ENCODE results near the gene BIRC3.

DNA sequence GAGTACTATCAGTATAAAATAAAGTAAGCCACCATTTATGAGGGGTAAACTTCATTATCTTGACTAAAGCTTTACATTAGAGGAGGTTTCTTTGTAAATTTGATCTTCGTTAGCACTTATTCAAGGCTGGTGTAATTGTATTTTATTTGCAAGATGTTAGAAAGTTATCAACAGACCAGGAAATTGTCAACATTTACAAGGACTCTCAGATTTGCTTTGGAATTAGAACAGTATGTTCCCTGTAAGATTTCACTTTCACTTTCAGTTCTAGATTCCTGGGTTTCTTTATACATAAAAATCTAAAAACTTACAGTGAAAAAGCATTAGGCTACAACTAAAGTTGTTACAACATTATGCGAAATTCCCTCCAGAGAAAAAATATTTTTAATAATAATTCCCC lies 4.6 kb upstream of the BIRC3 start:
- TF ChIP-seq CTCF (IDR thresholded peaks at IDR 0.05) (no peak), POLR2A (IDR thresholded peaks at IDR 0.05) (no peak)

Data from vagina (tissue), 2 donors.